ENCODE data around the gene STKLD1.

DNA sequence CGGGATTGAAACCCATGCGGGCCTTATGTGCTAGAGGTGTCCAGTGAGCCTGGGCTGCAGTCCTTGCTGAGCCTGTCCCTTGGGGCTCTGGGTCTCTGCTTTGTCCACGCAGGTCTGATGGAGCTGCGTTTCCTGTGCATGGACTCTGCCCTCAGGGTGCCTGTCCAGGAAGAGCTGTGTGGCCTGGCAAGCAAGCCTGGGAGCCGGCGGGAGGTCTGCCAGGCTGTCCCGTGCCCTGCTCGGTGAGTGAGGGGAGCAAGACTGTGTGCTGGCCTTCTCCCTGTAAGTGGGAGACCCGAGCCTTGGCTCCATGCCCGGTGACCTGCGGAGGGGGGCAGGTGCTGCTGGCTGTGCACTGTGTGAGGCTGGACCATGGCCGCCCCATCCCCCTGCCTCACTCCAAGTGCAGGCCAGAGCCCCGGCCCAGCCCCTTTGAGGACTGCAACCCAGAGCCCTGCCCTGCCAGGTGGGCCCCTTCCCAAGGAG, 72.4 kb downstream of the STKLD1 start:
- TF ChIP-seq, protein P1, sequence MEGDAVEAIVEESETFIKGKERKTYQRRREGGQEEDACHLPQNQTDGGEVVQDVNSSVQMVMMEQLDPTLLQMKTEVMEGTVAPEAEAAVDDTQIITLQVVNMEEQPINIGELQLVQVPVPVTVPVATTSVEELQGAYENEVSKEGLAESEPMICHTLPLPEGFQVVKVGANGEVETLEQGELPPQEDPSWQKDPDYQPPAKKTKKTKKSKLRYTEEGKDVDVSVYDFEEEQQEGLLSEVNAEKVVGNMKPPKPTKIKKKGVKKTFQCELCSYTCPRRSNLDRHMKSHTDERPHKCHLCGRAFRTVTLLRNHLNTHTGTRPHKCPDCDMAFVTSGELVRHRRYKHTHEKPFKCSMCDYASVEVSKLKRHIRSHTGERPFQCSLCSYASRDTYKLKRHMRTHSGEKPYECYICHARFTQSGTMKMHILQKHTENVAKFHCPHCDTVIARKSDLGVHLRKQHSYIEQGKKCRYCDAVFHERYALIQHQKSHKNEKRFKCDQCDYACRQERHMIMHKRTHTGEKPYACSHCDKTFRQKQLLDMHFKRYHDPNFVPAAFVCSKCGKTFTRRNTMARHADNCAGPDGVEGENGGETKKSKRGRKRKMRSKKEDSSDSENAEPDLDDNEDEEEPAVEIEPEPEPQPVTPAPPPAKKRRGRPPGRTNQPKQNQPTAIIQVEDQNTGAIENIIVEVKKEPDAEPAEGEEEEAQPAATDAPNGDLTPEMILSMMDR (conservative IDR thresholded peaks at IDR 0.05; ENCODE audit: low read length) = no peak
- TF ChIP-seq EZH2phosphoT487 (IDR thresholded peaks at IDR 0.05; ENCODE audit: borderline replicate concordance) = no peak

All from Loucy (cell line).